Midbrain (tissue), 1 donor: ENCODE results near the gene DYSF.

Experiments
- DNase-seq: peaks from one replicate; lab custom pipeline; 2025; lab: John Stamatoyannopoulos, UW

DYSF gene

GRCh38 chr2:71706836-71707235 lies 253.5 kb downstream of the DYSF start:
- no peak for DNase-seq

GRCh38 chr2:71710367-71711132 lies 257.2 kb downstream of the DYSF start:
- DNase-seq = no peak

- no peak for DNase-seq
Observed at GRCh38 chr2:71711133-71711855, 257.9 kb downstream of the DYSF start.

GRCh38 chr2:71712158-71712818 lies 258.9 kb downstream of the DYSF start:
- DNase-seq = no peak

GRCh38 chr2:71713581-71714580 lies 260.5 kb downstream of the DYSF start:
- DNase-seq = no peak

GRCh38 chr2:71714601-71715240 lies 261.4 kb downstream of the DYSF start:
- no peak for DNase-seq

- DNase-seq = no peak
Observed at GRCh38 chr2:71715241-71715750, 261.9 kb downstream of the DYSF start.

- no peak for DNase-seq
Observed at GRCh38 chr2:71715951-71716696, 262.8 kb downstream of the DYSF start.

- no peak for DNase-seq
Observed at GRCh38 chr2:71716697-71717624, 263.6 kb downstream of the DYSF start.

GRCh38 chr2:71718686-71719085 lies 265.3 kb downstream of the DYSF start:
- DNase-seq = no peak

- no peak for DNase-seq
Observed at GRCh38 chr2:71719520-71720282, 266.3 kb downstream of the DYSF start.

GRCh38 chr2:71720283-71720560 lies 266.9 kb downstream of the DYSF start:
- no peak for DNase-seq

GRCh38 chr2:71720596-71721361 lies 267.4 kb downstream of the DYSF start:
- no peak for DNase-seq

GRCh38 chr2:71721362-71721665 lies 268.0 kb downstream of the DYSF start:
- no peak for DNase-seq

- no peak for DNase-seq
Observed at GRCh38 chr2:71721669-71722068, 268.3 kb downstream of the DYSF start.

GRCh38 chr2:71722286-71722685 lies 268.9 kb downstream of the DYSF start:
- DNase-seq = no peak

- no peak for DNase-seq
Observed at GRCh38 chr2:71724793-71725192, 271.4 kb downstream of the DYSF start.

- no peak for DNase-seq
Observed at GRCh38 chr2:71725836-71726235, 272.5 kb downstream of the DYSF start.
